Measurements from ENCODE around the gene RFXANK. TPM values are rescaled to one million over a fixed set of nuclear protein-coding genes. Genes with fewer than 3 reads are reported as not detected.

RFXANK gene
- total and polyA plus RNA-seq, 7 donors = 34.2 to 91.7 (median 56.1) TPM

DNA sequence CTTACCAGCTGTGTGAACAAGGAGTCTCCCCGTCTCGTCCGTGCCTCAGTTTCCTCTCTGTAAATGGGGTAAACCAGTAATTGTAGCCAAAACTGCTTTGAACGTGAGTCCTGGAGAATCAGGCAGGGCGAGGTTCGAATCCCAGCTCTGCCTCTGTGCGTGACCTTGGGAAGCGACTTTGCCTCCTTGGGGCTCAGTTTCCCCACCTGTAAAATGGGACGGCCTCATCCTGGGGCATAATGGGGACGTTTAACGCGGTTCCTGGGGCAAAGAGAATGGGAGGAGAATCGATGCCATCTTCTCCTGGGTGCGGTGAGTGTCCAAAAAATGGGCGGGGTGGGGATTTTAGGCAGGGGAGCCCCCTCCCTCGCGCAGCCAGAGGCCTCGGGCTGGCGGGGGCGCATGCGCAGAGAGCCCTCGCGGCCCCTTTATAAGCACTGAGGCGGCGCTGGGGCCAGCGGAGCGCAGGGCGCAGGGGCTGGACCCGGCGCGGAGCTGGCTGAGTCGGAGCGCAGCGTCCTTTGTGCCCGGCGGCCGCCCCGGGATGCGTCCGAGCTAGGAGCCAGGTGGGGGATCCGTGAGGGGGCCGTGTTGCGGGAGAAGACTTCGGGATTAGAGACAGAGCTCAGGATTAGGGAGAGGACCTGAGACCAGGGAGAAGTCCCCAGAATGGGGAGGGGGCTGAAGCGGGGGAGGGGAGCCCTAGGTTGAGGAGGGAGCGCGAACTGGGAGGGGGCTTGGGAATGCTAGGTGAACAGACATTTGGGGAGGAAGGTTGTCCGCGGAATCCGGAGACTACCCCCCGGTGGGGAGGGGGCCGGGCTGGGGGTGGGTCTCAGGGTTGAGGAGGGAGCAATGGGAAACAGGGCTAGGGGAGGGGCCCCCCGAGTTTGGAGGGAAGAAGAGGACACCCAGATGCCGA lies 19.7 kb downstream of the RFXANK start, which contains the start of gene NCAN:
Gene NCAN (plus strand): TSS at position 460 of the 922 bp plus-strand sequence. CDS start 4,996 bp downstream, outside the sequence.
- TF ChIP-seq, protein P1, sequence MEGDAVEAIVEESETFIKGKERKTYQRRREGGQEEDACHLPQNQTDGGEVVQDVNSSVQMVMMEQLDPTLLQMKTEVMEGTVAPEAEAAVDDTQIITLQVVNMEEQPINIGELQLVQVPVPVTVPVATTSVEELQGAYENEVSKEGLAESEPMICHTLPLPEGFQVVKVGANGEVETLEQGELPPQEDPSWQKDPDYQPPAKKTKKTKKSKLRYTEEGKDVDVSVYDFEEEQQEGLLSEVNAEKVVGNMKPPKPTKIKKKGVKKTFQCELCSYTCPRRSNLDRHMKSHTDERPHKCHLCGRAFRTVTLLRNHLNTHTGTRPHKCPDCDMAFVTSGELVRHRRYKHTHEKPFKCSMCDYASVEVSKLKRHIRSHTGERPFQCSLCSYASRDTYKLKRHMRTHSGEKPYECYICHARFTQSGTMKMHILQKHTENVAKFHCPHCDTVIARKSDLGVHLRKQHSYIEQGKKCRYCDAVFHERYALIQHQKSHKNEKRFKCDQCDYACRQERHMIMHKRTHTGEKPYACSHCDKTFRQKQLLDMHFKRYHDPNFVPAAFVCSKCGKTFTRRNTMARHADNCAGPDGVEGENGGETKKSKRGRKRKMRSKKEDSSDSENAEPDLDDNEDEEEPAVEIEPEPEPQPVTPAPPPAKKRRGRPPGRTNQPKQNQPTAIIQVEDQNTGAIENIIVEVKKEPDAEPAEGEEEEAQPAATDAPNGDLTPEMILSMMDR (IDR thresholded peaks at IDR 0.05) = no peak
- TF ChIP-seq POLR2A (IDR thresholded peaks at IDR 0.05) (no peak), EP300 (IDR thresholded peaks at IDR 0.05) (no peak), POLR2AphosphoS5 (IDR thresholded peaks at IDR 0.05) (no peak)
- WGBS, 2 donors = 10 to 17% methylated on average over 54 of the region's 54 CpGs
- Histone ChIP-seq H3K27ac (no peak within 1 kb of the TSS), H3K4me3 (no peak within 1 kb of the TSS), H3K36me3 (no peaks in the 10 kb centered on the region), H3K9me3 (no peaks in the 10 kb centered on the region), H3K4me1 (no peaks in the 10 kb centered on the region), H3K27me3 (peaks cover 14 to 92% (median 43%) of the 10 kb centered on the region in 3 donors)
- intact Hi-C loops (cut with DNase I) = no loop called here
- DNase-seq = no peak

DNA sequence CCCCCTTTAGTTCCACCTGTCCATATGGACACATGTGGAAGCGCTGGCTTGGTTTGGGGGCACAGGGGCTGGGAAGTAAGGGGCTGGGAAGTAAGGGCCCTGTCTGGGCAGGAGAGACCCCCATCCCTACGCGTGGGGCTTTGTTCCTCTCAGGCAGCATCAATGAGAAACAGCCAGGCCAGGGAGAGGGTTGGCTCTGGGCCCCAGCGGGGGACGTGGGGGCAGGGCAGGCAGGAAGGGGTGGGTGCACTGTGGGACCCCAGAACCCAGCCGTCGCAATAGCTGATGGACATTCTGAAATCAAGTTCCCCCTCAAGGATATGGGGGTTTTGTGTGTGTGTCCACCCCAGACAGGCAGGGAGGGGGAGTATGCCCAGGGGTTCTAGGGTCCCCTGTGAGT lies 20.9 kb downstream of the RFXANK start:
- no peaks in the 10 kb centered on the region for H3K4me1 ChIP-seq
- no peaks in the 10 kb centered on the region for H3K9me3 ChIP-seq
- no peak overlapping the region for H3K27ac ChIP-seq
- DNase-seq = no peak
- WGBS, 2 donors = 15 to 19% methylated on average over 7 of the region's 7 CpGs
- intact Hi-C loops (cut with DNase I) = no loop called here
- TF ChIP-seq, protein P1 (IDR thresholded peaks at IDR 0.05) = no peak
- no peak for TF ChIP-seq POLR2A (IDR thresholded peaks at IDR 0.05)
- TF ChIP-seq EP300 (IDR thresholded peaks at IDR 0.05) = no peak
- no peak for TF ChIP-seq POLR2AphosphoS5 (IDR thresholded peaks at IDR 0.05)
- H3K36me3 ChIP-seq = no peaks in the 10 kb centered on the region
- H3K27me3 ChIP-seq = peaks cover 14 to 84% (median 43%) of the 10 kb centered on the region in 3 donors
- H3K4me3 ChIP-seq = no peak overlapping the region

DNA sequence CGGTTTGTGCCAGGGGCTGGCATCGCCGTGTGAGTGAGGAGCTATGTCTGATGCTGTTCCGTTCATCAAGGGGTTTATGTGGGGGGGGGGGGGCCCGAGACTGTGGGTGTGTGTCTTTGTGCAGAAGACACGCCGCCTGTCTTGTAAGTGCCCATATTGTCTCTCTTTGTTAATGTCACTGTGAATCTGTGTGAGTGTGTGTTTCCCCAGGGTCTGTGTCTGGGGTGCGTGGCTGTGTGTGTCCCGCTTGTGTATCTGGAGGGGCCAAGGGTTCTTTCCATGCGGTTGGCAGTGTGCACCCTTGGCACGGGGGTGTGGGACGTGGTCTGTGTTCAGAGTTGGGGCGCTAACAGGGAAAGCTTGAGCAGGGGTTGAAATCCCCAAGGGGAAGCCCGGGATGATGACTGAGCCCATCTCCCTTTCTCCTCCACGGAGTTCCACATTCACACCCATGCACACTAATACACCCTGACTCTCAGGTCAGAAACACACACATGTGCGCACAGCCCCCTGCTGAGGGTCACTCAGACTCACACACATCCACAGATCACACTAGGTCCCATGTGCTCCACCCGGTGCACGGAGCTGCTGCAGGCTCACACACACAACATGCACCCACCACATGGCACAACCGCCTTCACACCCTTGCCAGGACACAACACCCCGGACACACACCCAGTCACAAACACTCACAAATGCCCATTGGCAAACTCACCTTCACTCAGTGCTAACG lies 21.5 kb downstream of the RFXANK start:
- TF ChIP-seq, protein P1 (IDR thresholded peaks at IDR 0.05) = no peak
- TF ChIP-seq POLR2A (IDR thresholded peaks at IDR 0.05) (no peak), POLR2AphosphoS5 (IDR thresholded peaks at IDR 0.05) (no peak), EP300 (IDR thresholded peaks at IDR 0.05) (no peak)
- Histone ChIP-seq H3K27ac (no peak overlapping the region), H3K27me3 (peaks cover 12 to 77% (median 43%) of the 10 kb centered on the region in 3 donors), H3K4me1 (no peaks in the 10 kb centered on the region), H3K4me3 (no peak overlapping the region), H3K9me3 (no peaks in the 10 kb centered on the region), H3K36me3 (no peaks in the 10 kb centered on the region)
- no peak for DNase-seq
- intact Hi-C loops (cut with DNase I) = no loop called here
- 44 to 51% methylated on average over 21 of the region's 21 CpGs for WGBS, 2 donors

DNA sequence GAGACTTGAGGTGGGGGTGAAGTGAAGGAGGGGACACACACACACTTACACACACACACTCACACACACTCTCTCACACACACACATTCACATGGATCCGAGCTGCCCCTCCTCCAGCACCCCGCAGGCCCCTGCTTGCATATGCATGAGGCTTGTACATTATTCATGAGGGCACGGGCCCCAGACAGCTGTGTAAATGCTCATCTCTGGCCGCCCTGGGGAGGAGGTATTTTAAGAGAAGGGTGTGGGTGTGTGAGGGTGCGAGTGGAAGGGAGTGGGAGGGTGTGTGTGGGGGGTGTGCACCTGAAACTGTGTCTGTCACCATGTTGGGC lies 22.1 kb downstream of the RFXANK start:
- DNase-seq = no peak
- H3K36me3 ChIP-seq = no peaks in the 10 kb centered on the region
- H3K4me3 ChIP-seq = no peak overlapping the region
- peaks cover 12 to 72% (median 43%) of the 10 kb centered on the region in 3 donors for H3K27me3 ChIP-seq
- H3K9me3 ChIP-seq = no peaks in the 10 kb centered on the region
- WGBS, 2 donors = 3 to 7% methylated on average over 5 of the region's 5 CpGs
- intact Hi-C loops (cut with DNase I) = no loop called here
- H3K4me1 ChIP-seq = no peaks in the 10 kb centered on the region
- H3K27ac ChIP-seq = no peak overlapping the region
- TF ChIP-seq POLR2A (IDR thresholded peaks at IDR 0.05) (no peak), POLR2AphosphoS5 (IDR thresholded peaks at IDR 0.05) (no peak), EP300 (IDR thresholded peaks at IDR 0.05) (no peak)
- TF ChIP-seq, protein P1 (IDR thresholded peaks at IDR 0.05) = no peak

Measured in sigmoid colon (tissue), 7 donors.